ENCODE data around the gene CNNM1.

DNA sequence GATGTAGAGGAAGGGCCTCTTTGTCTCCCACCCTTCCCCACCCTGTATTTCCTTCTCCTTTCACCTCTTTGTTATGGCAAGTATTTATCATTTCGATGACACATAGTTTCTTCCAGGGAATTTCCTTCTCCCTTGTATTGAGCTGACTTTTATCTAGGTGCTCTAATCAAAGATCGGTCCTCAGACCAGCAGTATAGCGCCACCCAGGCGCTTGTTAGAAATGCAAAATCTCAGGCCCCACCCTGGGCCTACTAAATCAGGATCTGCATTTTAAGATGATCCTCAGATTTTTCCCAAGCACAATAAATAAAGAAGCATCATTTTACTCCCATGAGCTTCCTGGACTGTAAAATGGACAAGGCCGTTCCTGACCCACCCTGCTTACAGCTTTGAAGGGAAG lies 113.2 kb downstream of the CNNM1 start:
- TF ChIP-seq, protein P1, sequence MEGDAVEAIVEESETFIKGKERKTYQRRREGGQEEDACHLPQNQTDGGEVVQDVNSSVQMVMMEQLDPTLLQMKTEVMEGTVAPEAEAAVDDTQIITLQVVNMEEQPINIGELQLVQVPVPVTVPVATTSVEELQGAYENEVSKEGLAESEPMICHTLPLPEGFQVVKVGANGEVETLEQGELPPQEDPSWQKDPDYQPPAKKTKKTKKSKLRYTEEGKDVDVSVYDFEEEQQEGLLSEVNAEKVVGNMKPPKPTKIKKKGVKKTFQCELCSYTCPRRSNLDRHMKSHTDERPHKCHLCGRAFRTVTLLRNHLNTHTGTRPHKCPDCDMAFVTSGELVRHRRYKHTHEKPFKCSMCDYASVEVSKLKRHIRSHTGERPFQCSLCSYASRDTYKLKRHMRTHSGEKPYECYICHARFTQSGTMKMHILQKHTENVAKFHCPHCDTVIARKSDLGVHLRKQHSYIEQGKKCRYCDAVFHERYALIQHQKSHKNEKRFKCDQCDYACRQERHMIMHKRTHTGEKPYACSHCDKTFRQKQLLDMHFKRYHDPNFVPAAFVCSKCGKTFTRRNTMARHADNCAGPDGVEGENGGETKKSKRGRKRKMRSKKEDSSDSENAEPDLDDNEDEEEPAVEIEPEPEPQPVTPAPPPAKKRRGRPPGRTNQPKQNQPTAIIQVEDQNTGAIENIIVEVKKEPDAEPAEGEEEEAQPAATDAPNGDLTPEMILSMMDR (IDR thresholded peaks at IDR 0.05): no peak
- no peak for TF ChIP-seq ZFX (IDR thresholded peaks at IDR 0.05; ENCODE audit: borderline replicate concordance)
